D341Med (cell line): ENCODE data around the gene TCF23.
"Not testable (repeated sequence)": the region's sequence is repeated elsewhere in the genome, so short reads cannot be mapped to it uniquely, and the experiment has no call there.

ENCODE experiments used
- DNase-seq: peaks from one replicate; pipeline ENCODE4 v3.0.0; 2012; ENCODE audit warnings: low spot score

The TCF23 gene

GRCh38 chr2:27155069-27155520 lies 6.3 kb downstream of the TCF23 start:
- DNase-seq, result no peak

GRCh38 chr2:27158468-27158867 lies 9.7 kb downstream of the TCF23 start:
- DNase-seq, result no peak

GRCh38 chr2:27159271-27159670 lies 10.5 kb downstream of the TCF23 start:
- DNase-seq, result no peak

- no peak for DNase-seq
Measured at GRCh38 chr2:27160191-27160590, 11.4 kb downstream of the TCF23 start.

GRCh38 chr2:27162151-27163121 lies 13.6 kb downstream of the TCF23 start:
- DNase-seq, result no peak

GRCh38 chr2:27164960-27165763 lies 16.4 kb downstream of the TCF23 start:
- no peak for DNase-seq

- DNase-seq, result no peak
Measured at GRCh38 chr2:27170581-27171337, 22.0 kb downstream of the TCF23 start.

- DNase-seq, result no peak
Measured at GRCh38 chr2:27171351-27171848, 22.6 kb downstream of the TCF23 start.

GRCh38 chr2:27174638-27175037 lies 25.8 kb downstream of the TCF23 start:
- no peak for DNase-seq

GRCh38 chr2:27175330-27175729 lies 26.5 kb downstream of the TCF23 start:
- no peak for DNase-seq

- DNase-seq, result not testable (repeated sequence)
Measured at GRCh38 chr2:27175781-27176180, 27.0 kb downstream of the TCF23 start.

GRCh38 chr2:27177441-27178351 lies 28.9 kb downstream of the TCF23 start:
- DNase-seq, result no peak

GRCh38 chr2:27178469-27178868 lies 29.7 kb downstream of the TCF23 start:
- no peak for DNase-seq

- no peak for DNase-seq
Measured at GRCh38 chr2:27179344-27180000, 30.7 kb downstream of the TCF23 start.

GRCh38 chr2:27182346-27182745 lies 33.5 kb downstream of the TCF23 start:
- DNase-seq, result no peak

- DNase-seq, result no peak
Measured at GRCh38 chr2:27184115-27184514, 35.3 kb downstream of the TCF23 start.

GRCh38 chr2:27185331-27186026 lies 36.7 kb downstream of the TCF23 start:
- no peak for DNase-seq

GRCh38 chr2:27186613-27187345 lies 38.0 kb downstream of the TCF23 start:
- DNase-seq, result no peak

GRCh38 chr2:27189989-27190388 lies 41.2 kb downstream of the TCF23 start:
- DNase-seq, result no peak
